ENCODE measurements around the gene SF3A1.

DNA sequence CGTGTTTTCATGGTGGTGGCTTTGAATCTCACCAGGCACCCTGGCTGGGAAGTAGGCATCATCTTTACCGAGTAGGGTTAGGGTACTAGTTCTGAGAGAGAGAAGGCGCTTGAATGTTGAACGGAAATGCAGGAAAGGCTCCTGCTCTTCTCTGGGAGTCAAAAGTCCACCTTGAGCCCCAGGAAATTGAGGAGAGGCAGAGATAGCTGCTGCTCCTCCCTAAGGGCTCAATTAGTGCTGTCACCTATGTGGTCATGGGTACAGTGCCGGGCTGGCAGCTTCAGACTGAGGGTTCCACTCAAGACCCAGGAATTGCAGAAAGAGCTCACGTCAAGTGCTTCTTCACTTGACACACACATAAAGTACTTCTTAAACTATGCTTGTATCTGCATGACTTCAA lies 1.8 kb upstream of the SF3A1 start:
- no peak for TF ChIP-seq ELF4 (CRISPR knock-in tag; IDR thresholded peaks at IDR 0.05; ENCODE audit: low read depth)
- TF ChIP-seq, protein P1, sequence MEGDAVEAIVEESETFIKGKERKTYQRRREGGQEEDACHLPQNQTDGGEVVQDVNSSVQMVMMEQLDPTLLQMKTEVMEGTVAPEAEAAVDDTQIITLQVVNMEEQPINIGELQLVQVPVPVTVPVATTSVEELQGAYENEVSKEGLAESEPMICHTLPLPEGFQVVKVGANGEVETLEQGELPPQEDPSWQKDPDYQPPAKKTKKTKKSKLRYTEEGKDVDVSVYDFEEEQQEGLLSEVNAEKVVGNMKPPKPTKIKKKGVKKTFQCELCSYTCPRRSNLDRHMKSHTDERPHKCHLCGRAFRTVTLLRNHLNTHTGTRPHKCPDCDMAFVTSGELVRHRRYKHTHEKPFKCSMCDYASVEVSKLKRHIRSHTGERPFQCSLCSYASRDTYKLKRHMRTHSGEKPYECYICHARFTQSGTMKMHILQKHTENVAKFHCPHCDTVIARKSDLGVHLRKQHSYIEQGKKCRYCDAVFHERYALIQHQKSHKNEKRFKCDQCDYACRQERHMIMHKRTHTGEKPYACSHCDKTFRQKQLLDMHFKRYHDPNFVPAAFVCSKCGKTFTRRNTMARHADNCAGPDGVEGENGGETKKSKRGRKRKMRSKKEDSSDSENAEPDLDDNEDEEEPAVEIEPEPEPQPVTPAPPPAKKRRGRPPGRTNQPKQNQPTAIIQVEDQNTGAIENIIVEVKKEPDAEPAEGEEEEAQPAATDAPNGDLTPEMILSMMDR (IDR thresholded peaks at IDR 0.05): no peak
- TF ChIP-seq, protein P2, sequence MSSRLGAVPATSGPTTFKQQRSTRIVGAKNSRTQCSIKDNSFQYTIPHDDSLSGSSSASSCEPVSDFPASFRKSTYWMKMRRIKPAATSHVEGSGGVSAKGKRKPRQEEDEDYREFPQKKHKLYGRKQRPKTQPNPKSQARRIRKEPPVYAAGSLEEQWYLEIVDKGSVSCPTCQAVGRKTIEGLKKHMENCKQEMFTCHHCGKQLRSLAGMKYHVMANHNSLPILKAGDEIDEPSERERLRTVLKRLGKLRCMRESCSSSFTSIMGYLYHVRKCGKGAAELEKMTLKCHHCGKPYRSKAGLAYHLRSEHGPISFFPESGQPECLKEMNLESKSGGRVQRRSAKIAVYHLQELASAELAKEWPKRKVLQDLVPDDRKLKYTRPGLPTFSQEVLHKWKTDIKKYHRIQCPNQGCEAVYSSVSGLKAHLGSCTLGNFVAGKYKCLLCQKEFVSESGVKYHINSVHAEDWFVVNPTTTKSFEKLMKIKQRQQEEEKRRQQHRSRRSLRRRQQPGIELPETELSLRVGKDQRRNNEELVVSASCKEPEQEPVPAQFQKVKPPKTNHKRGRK (CRISPR knock-in tag; IDR thresholded peaks at IDR 0.05; ENCODE audit: borderline replicate concordance): no peak
- no peak for TF ChIP-seq ATF1 (CRISPR knock-in tag; IDR thresholded peaks at IDR 0.05)
- TF ChIP-seq, protein P3, sequence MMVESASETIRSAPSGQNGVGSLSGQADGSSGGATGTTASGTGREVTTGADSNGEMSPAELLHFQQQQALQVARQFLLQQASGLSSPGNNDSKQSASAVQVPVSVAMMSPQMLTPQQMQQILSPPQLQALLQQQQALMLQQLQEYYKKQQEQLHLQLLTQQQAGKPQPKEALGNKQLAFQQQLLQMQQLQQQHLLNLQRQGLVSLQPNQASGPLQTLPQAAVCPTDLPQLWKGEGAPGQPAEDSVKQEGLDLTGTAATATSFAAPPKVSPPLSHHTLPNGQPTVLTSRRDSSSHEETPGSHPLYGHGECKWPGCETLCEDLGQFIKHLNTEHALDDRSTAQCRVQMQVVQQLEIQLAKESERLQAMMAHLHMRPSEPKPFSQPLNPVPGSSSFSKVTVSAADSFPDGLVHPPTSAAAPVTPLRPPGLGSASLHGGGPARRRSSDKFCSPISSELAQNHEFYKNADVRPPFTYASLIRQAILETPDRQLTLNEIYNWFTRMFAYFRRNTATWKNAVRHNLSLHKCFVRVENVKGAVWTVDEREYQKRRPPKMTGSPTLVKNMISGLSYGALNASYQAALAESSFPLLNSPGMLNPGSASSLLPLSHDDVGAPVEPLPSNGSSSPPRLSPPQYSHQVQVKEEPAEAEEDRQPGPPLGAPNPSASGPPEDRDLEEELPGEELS (CRISPR knock-in tag; IDR thresholded peaks at IDR 0.05): no peak
- TF ChIP-seq GABPB1 (CRISPR knock-in tag; IDR thresholded peaks at IDR 0.05): no peak
- no peak for TF ChIP-seq CREB1 (CRISPR knock-in tag; IDR thresholded peaks at IDR 0.05)
- TF ChIP-seq, protein P4, sequence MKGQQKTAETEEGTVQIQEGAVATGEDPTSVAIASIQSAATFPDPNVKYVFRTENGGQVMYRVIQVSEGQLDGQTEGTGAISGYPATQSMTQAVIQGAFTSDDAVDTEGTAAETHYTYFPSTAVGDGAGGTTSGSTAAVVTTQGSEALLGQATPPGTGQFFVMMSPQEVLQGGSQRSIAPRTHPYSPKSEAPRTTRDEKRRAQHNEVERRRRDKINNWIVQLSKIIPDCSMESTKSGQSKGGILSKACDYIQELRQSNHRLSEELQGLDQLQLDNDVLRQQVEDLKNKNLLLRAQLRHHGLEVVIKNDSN (CRISPR knock-in tag; IDR thresholded peaks at IDR 0.05): no peak
- no peak for TF ChIP-seq TP53 (CRISPR knock-in tag; IDR thresholded peaks at IDR 0.05)
- no peak for TF ChIP-seq JUN (CRISPR knock-in tag; IDR thresholded peaks at IDR 0.05)
- no peak for TF ChIP-seq KAT7 (CRISPR knock-in tag; IDR thresholded peaks at IDR 0.05; ENCODE audit: borderline replicate concordance)
- no peak for TF ChIP-seq SP1 (CRISPR knock-in tag; conservative IDR thresholded peaks at IDR 0.05)
- TF ChIP-seq NR3C1 (CRISPR knock-in tag; conservative IDR thresholded peaks at IDR 0.05; ENCODE audit: low read depth): no peak
